Stimulated activated naive CD4-positive, alpha-beta T cell treated with Interleukin-2 at 50 U/mL for 16 hours (primary cell): ENCODE results near the gene TMEM41A.
"Not testable (repeated sequence)": the region's sequence is repeated elsewhere in the genome, so short reads cannot be mapped to it uniquely, and the experiment has no call there.

Source experiments
- DNase-seq: peaks from one replicate; lab custom pipeline; 2025; lab: John Stamatoyannopoulos, UW

TMEM41A gene

DNA sequence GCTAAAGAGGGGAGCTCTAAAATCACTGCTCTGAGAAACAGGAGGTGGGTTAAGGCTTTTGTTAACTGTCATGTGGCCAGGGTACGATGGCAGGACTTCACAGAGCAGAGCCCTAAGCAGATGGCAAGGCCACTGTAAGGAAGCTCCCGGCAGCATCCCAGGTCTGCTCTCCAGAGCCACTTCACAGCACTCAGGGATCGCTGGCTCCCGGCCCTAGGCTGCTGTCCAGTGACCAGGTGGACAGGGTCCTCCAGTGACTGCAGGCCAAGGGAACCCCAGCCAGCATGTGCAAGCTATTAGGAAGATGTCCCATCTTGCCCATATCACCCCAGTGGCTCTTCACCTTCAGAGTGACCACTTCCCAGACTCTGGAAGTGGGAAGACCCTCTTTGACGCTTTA, 10.4 kb downstream of the TMEM41A start:
- no peak for DNase-seq

DNA sequence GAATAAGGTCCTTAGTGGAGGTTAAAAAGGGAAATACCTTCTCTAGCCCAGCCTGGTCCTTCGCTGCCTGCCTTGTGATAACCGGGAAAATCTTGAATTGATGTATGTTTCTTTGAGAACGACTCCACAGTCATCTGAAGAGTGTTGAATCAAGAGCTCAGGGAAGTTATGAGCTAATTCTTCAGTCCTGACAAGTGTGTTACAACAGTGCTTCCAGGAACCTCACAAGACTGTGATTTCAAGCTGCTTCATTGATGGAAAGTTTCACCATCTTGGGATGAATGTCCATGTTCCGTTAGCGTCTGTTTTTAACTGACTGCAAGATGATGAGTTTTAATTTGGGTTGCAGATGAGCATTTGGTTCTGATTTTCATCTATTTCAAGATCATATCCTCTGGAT, 12.4 kb downstream of the TMEM41A start:
- DNase-seq, result no peak

DNA sequence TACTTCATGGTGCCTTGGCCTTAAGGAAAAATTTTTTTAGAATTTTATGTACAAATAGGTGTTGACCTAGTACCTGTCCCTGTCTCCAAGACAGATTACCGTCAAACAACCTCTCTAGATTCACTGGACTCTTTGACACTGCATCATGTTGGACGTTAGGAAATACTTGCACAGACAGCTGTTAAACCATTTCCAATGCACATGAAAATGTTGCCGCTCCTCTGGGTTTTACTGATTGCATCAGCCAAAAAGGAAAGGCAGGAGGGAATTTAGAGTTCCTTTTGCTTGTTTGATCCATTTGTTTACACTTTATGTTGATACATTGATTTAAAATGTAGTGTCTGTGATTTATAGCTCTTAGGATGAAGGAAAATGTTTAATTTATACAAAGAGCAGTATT, 14.5 kb downstream of the TMEM41A start:
- DNase-seq, result no peak

DNA sequence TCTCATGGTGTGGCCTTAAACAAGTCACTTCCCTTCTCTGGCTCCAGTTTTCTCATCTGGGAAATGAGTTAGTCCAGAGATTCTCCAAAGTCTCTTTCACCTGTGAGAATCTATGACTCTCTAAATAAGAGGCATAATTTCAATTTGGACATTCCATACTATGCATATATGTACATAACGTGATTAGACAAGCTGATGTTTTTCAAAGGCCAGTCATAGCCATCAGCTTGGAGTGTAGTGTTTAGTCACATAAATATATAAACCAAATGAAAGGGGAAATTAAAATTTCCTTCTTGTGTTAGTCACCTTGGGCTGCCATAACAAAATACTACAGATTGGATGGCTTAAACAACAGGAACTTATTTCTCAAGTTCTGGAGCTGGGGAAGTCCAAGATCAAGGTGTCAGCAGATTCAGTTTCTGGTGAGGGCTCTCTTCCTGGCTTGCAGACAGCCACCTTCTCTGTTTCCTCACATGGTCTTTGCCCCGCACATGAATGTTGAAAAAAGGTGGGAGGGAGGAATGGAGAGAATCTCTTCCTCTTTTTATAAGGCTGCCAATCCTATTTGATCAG, 19.4 kb downstream of the TMEM41A start:
- no peak for DNase-seq

DNA sequence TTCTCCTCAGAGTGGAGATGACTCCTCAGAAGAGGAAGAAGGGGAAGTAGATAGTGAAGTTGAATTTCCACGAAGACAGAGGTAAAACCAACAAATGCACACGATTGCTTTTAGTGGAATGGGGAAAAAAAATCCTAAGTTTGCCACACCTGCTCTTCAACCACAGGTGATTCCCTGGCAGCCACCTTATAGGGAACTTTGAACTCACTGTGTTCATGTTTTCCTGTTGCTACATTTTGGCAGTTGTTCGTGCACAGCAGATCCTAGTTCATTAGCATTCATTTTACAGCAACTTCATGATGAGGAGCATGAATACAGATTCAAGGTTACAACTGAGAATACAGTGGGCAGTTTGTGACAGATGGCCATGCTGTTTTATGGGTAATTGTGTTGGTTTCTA, 21.5 kb downstream of the TMEM41A start:
- DNase-seq, result no peak

DNA sequence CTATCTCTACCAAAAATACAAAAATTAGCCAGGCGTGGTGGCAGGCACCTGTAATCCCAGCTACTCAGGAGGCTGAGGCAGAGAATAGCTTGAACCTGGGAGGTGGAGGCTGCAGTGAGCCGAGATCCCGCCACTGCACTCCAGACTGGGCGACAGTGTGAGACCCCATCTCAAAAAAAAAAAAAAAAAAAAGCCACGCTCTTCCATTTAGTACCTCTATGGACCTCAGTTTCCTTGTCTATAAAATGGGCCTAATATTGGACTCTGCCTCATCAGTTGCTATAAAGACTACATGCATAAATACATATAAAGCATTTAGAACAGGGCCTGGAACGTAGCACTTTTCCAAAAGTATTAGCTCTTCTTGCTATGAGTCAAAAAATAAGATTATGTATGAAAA, 23.9 kb downstream of the TMEM41A start:
- not testable (repeated sequence) for DNase-seq

DNA sequence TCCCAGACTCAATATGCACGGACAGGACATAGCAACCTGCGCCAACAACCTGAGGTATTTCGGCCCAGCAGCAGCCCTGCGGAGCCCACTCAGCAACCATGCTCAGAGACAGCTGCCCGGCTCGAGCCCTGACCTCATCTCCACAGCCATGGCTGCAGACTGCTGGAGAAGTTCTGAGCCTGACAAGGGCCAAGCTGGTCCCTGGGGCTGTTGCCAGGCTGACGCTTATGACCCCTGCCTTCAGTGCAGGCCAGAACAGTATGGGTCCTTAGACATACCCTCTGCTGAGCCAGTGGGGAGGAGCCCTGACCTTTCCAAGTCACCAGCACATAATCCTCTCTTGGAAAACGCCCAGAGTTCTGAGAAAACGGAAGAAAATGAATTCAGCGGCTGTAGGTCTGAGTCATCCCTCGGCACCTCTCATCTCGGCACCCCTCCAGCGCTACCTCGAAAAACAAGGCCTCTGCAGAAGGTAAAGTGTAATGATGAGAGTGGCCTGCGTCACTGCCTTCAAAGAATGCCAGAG, 25.5 kb downstream of the TMEM41A start:
- no peak for DNase-seq

DNA sequence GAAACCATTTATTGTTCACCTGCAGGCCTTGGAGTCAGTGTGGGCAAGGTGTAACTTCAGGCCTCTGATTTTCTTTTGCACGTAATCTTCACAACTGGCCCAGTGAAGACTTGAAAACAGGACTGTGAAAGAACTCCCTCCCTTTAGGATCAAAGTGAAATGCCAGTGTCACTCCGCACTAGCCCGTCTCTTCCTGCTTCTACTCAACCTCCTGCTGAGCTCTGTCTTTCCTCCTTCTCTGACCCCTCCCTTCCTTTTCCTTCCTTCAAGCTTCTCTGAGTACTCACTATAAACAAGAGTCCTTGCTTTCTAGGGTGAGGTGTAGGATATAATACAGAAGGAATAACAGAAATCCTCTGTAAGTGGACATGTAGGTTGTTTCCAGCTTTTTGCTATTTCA, 28.5 kb downstream of the TMEM41A start:
- DNase-seq, result no peak

DNA sequence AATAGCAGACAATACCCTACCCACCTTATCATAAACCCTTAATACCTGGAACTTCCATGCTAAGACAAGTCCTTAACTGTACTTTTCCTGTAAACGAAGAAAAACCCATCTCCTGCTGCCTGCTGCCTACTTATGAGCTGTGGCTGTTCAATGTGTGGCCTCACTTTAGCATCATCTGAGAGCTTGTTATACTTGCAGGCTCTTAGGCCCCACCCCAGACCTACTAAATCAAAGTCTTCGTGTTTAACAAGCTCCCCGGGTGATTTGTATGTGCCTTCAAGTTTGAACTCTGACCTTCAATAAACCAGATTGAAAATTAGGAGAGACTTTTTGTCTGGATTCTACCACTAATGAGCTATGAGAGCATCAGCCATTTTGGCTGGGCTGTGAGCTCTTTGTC, 29.3 kb downstream of the TMEM41A start:
- no peak for DNase-seq

DNA sequence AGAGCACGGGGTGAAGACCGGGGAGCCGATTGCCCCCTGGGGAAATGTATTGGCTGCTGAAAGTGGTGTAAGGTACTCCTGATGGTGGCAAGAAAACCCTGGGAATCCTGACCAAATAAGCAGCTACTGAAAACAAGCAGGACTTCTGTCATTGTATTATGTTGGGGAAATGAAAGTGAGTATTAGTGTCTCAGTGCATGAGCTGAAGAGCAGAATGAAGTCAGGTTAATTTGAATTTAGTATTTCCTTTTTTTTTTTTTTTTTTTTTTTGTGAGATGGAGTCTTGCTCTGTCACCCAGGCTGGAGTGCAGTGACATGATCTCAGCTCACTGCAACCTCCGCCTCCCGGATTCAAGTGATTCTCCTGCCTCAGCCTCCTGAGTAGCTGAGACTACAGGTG, 32.7 kb downstream of the TMEM41A start:
- DNase-seq, result not testable (repeated sequence)

DNA sequence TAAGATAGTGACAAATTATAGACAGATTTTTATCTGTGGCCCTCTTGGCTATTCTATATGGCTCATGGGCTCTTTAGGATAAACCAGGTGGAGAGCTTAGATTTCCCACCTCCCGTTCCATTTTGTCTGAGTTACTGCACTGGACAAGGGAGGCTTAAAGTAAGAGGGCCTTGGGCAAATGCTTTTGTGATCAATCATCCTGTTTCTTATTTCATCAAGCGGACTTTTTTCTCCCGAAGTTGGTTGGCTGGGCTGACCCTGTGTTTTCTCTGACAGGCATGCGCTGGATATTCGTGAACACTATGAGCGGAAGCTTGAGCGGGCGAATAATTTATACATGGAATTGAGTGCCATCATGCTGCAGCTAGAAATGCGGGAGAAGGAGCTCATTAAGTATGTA, 33.4 kb downstream of the TMEM41A start:
- no peak for DNase-seq

DNA sequence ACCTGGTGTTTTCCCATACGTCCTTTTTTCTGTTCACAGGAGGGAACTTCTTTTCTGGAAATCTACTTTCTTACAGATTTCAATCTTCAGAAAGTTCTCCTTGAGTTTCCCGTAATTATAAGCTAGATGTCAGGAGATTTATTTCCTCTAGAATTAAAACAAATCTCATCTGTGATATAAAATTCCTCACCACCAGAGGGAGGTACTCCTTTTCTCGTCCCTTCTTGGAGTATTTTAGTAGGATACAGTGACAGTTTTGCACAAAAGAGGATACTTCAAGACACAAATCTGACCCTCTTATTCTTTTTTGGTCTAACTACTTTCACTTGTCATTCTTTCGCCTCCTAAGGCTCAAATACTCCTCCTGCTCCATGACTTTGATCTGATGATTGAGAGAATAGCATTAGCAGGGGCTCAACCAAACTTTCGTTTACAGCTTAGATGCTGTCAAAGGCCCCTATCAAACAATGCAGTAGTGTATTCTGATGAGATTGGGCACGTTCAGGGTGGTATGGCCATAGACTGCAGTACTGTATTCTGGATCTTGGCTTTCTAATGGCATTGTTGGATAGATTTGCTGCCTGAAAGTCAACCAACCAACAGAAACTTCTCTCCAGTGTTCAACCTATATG, 38.0 kb downstream of the TMEM41A start:
- DNase-seq, result no peak

DNA sequence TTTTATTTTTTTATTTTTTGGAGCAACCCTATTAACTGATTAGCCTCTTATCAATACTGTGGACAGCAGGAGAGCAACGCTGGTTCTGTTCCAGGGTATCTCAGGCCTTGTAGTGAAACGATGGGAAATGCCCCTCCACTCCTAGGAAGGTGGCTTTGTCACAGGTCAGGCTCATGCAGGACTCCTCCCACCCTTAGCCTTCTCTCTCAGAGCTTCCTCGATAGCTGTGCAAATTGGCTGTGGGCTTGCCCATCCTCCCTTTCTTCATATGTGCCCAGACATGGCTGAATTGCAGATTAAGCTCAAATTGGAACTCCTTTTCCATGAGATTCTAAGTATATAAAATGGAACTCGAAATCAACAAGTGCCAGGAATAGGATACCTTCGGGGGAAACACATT, 38.5 kb downstream of the TMEM41A start:
- no peak for DNase-seq

DNA sequence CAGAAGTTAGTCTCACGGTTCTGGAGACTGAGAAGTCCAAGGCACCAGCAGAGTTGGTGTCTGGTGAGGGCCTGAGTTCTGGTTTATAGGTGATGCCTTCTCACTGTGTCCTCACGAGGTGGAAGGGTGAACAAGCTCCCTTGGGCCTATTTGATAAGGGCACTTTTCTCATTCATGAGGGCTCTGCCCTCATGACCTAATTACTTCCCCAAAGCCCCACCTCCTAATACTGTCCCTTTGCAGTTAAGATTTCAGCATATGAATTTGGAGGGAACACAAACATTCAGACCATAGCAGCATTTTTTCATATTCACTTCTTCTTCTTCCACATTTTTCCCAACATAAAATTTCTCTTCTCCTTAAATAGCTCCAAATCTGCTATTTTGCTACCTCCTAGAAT, 41.5 kb downstream of the TMEM41A start:
- no peak for DNase-seq

DNA sequence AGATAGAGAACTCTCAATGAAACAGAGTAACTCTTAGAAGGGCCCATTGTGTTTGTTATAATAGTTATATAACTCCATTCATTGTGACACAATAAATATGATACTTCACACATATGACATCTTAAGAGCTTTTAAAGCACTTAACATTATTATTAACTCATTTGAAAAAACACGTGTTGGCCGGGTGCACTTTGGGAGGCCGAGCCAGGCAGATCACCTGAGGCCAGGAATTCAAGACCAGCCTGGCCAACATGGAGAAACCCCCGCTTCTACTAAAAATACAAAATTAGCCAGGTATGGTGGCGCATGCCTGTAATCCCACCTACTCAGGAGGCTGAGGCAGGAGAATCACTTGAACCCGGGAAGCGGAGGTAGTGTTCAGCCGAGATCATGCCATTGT, 47.4 kb downstream of the TMEM41A start:
- not testable (repeated sequence) for DNase-seq

DNA sequence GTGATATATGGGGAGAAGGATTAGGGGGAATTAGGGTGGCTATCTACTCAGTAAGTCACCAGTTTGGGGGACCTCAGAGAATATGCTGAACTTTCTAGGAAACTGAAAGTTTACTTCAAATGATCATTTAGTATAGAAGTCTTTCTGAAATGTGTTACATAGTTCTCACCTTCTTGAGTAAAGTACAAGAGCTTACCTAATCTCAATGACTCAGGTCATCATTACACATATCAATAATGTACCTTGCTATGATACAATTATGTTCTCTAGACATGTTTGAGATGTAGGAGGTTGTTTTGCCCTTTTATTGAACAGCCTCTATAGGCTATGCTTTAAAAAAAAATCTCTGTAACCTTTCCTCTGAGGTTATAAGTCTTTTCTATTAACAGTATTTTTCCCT, 50.7 kb downstream of the TMEM41A start:
- DNase-seq, result no peak

DNA sequence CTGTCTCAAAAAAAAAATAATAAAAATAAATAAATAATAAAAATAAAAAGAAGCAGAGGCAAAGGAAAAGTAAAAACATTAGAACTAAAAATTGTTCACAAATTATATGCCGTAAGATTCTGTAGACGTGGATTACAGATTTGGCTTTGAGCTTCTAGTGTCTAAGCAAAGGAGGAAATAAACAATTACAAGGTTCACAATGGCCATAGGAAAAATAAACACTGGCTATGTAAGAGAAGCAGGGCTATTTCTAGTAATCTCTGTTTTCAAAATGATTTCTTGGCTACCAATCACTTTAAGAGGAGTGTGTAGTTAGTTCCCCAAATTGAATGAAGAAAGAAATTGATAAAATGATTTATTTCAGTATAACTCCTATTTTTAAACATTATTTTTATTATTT, 54.5 kb downstream of the TMEM41A start:
- no peak for DNase-seq

DNA sequence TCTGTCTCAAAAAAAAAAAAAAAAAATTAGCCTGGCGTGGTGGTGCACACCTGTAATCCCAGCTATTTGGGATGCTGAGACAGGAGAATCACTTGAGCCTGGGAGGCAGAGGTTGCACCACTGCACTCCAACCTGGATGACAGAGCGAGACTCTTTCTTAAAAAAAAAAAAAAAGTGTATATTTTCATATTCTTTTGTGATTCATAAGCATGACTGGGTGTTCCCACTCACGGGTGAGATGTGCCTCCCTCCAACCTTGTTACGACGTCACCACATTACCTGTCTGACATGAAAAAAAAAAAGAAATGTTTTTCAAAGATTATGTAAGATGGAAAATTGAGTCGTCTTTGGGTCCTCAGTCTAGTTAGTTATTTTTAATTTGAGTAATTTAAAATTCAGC, 56.8 kb downstream of the TMEM41A start:
- no peak for DNase-seq

DNA sequence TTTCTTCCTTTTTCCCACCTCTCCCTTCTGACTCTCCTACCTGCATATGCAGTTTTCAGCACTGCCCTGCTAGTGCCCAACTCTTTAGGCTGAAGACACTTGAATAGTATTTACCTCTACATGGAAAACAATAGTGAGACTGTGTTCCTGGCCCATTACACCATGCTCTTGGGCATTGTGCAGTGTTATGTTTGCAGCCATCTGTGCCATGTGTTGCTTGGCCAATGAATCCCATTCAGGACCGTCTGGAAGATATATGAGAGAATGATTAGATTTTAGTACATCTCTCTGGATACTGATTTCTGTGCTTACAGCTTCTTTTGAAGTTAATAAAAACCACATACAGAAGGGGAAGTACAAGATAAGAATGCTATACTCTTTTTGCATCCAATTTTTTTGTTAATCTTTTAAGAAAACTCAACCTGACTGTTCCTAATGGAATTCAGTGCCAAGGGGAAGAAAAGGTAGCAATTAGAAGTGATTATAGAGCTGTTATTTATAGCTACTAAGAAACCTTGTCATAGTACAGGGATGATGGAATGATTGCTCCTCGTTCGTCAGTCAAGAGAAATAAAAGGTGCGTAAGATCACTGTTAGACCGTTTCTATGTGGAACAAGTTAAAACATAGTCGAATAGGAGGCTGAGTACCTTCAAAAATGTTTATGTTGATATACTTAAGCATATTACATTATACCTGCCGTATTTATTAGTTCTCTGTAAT, 58.9 kb downstream of the TMEM41A start:
- no peak for DNase-seq
